ENCODE measurements around the gene ACCSL. TPM values are rescaled to one million over a fixed set of nuclear protein-coding genes. Genes with fewer than 3 reads are reported as not detected.

ACCSL gene
- total RNA-seq (2014; rRNA removed; shearing (Covaris generic)) = not detected in 2 replicates

DNA sequence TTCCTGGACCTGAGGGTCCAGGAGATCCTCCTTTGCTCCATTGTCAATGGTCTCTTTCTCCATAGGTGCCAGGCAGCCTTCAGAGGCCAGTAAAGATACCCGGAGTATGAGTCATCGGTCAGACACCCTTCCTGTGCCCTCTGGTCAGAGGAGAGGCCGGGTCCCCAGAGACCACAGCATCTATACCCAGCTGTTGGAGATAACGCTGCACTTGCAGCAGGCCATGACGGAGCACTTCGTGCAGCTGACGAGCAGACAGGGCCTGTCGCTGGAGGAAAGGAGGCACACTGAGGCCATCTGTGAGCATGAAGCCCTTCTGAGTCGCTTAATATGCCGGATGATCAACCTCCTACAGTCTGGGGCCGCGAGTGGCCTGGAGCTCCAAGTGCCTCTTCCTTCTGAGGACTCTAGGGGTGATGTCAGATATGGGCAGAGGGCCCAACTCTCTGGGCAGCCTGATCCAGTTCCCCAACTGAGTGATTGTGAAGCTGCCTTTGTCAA, at the start of gene ACCSL:
TSS of gene ACCSL (plus strand) at position 51 of the 501 bp plus-strand sequence. CDS start at position 107, 56 bp downstream.
- no peak for DNase-seq (ENCODE audit: low spot score)
- in situ Hi-C loops (cut with HindIII; ENCODE audit: low sequenced_read_pairs) = no loop called here

DNA sequence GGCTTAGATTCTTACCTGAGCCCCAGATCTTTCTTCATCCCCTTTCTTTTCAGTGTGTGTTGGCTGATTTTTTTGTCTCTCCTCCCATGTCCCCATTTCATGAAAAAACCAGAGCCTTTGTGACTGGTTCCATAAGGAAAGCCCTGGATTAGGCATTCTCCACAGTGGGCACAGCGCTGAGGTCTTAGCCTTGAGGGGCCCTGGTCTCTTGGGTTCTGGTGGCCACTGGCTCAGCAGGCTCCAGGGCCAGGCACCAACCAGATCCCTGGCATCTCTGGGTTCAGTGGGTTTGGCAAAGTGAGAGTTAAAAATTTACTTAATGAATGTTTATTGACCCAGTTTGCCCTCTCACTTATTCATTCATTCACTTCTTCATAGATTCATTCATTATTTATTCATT, 49.5 kb upstream of the ACCSL start:
- no peak for DNase-seq (ENCODE audit: low spot score)
- in situ Hi-C loops (cut with HindIII; ENCODE audit: low sequenced_read_pairs) = no loop called here

DNA sequence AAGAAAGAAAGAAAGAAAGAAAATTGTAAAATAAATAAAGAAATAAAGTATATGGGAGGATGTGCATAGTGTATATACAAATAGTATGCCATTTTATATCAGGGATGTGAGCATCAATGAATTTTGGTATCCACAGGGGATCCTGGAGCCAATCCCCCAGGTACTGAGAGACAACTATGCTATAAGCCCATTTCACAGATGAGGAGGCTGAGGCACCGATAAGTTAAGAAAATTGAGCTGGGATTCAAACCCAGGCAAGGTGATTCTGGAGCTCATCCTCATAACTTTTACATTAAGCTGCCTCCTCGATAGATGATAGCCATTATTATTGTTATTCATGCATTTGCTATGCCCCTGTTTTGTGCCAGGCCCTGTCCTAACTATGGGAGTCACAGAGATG, 47.0 kb upstream of the ACCSL start:
- no peak for DNase-seq (ENCODE audit: low spot score)
- in situ Hi-C loops (cut with HindIII; ENCODE audit: low sequenced_read_pairs) = no loop called here

DNA sequence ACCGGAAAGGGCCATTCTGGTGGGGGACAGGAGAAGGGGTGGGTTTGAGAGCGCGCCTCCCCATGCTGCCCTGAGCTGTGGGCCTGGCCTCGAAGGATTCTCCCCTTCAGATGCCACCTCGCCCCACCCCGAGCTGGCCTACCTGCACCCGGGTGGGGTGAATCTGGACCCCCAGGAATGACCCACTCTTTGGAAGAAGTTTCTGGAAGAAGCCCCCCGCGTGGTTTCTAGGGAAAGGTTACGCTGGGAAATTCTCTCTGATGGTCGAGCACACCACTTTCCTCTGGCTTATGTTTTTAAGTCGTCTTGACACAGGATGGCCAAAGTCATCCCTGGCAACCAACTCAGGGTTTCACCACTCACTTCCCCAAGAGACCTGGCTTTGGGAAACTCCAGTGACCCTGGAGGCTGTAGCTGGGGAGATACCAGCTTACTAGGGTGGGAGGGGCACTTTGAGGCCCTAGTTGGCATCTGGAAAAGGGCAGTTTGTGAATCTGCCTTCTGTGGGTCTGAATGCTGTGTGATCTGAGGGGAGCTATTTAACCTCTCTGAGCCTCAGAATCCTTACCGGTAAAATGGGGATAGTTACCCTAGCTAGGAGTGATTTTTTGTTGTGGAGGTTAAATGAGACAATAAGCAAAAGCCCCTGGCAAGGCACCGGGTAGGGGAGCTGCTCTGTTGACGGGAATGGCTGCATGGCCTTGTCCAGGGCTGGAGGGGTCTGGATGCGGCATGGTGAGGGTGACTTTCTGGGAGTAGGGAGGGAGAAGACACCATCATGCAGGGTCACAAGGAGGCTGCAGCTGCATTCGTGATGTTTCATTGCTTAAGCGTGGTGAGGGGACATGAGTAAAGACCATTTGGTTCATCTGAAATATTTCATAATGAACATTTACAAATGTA, 45.3 kb upstream of the ACCSL start:
- in situ Hi-C loops (cut with HindIII; ENCODE audit: low sequenced_read_pairs) = no loop called here
- DNase-seq (ENCODE audit: low spot score) = no peak

DNA sequence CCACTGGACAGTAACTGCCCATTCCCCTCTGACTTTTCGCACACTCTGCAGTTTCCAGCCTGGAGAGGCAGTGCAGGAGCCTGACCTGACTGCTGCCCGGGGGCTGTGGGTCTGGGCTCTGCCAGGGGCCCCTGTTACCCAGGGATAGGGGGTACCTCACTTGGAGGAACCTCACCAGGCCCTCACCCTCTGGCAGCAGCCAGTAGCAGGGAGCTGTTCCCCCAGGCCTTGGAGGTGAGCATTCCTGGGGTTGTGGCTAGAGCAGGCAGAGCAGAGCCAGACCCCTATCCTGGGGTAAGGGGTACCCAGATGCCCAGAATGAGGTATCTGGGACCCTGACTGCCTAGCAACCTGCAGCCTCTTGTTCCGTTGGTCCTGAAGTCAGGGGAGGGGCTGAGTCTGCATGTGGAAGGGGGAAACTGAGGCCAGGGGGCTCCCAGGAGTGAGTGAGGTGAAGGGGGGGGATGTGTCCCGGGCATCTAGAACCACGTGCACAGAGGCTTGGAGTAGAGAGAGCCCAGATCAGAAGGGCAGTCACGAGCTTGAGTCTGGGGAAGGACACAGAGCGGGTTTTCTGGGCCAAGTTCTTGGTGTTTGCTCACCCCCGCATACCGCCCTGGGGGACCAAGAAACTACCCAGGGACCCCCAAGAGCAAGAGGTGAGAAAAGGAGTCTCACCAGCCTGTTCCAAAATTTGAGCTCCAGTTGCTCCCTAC, 43.9 kb upstream of the ACCSL start:
- in situ Hi-C loops (cut with HindIII; ENCODE audit: low sequenced_read_pairs) = no loop called here
- DNase-seq (ENCODE audit: low spot score) = no peak

DNA sequence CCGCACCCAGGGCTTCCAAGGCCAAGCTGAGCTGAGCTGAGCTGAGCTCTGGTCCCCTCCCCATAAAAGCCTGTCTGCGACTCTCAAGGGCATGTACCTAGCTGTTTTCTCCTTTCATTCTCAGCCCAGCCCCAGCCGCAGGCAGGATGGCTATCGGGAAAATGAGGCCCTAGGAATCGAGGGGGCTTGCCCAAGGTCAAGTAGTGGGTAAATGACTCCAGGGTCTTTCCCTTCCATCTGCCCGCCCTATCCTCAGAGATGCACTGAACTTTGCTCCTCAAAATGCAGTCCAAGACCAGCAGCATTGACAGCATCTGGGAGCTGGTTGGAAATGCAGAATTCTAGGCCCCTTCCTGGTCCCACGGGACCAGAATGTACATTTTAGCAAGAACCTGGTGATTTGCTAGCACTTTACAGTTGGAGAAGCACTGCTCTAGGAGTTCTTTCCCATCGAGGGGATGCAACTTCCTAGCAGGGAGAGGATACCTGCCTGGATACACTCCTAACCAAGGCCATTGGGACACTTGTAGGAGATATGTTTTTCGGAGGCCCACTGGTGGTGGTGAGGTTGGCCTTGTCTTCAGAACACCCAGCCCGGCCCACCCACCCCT, 43.2 kb upstream of the ACCSL start:
- in situ Hi-C loops (cut with HindIII; ENCODE audit: low sequenced_read_pairs) = no loop called here
- no peak for DNase-seq (ENCODE audit: low spot score)

DNA sequence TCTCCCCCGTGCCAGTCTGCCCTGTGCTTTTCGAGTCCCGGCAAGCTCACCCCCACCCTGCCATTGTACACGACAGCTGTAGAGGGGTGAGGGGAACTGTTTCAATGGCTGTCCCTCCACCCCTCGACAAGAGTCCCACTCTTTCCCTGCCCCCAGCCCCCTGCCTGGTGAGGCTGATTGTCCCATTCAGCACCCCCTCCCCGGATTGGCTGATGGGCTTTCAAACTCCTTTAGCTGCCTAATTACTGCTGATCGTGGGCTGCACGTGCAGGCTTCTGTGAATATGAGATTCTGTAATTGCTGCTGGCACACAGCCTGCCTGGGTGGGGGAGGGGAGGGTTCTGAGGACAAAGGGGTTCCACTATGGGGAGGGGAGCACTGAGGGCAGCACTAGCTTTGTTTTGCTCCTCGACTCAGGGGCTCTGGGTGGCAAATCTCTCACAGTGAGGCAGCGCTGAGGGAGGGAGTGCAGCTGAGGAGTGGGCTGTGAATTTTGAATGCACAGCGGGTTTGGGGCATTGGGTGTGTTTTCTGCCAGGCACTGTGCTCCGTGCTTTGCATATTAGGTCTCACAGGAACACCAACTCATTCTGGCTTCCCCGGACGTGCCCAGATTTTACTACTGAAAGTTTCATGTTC, 42.6 kb upstream of the ACCSL start:
- in situ Hi-C loops (cut with HindIII; ENCODE audit: low sequenced_read_pairs) = no loop called here
- DNase-seq (ENCODE audit: low spot score) = no peak

DNA sequence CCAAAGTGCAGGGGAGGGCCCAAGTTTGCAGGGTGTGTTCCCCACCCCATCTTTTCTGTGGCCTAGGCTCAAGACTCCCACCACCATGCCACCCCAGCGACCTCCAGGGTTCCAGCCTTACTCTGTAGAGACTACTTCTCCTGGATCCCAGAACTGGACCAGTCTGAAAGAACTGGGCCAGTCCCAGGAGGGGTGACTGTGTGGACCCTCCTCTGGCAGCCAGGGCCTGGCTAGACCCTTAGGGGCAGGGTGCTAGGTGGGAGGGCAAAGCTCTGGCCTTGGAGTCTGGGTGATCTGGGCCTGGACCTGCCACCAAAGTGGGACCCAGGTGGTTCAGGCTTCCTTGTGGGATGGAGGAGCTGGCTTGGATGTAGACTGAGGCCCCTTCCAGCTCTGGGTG, 41.8 kb upstream of the ACCSL start:
- in situ Hi-C loops (cut with HindIII; ENCODE audit: low sequenced_read_pairs) = no loop called here
- no peak for DNase-seq (ENCODE audit: low spot score)

DNA sequence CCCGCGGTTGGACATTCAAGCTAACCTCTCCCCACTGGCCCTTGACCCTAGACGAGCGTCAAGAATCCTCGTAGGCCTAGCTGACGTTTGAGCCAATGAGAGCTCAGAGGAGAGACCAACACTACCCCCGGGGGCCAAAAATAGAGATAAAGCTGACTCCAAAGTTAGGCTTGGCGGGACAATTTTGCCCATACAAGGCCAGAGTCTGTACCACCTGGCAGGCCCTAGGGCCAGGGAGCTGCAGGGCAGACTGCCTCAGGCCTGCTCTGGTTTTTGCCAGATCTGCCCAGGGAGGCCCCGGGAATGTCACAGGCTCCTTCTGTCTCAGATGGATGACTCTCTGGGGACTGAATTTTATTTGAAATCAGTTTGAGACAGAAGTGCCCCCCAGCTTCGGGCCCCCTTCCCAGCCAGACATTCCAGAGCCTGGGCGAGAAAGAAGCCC, 40.8 kb upstream of the ACCSL start:
- DNase-seq (ENCODE audit: low spot score) = no peak
- in situ Hi-C loops (cut with HindIII; ENCODE audit: low sequenced_read_pairs) = no loop called here

DNA sequence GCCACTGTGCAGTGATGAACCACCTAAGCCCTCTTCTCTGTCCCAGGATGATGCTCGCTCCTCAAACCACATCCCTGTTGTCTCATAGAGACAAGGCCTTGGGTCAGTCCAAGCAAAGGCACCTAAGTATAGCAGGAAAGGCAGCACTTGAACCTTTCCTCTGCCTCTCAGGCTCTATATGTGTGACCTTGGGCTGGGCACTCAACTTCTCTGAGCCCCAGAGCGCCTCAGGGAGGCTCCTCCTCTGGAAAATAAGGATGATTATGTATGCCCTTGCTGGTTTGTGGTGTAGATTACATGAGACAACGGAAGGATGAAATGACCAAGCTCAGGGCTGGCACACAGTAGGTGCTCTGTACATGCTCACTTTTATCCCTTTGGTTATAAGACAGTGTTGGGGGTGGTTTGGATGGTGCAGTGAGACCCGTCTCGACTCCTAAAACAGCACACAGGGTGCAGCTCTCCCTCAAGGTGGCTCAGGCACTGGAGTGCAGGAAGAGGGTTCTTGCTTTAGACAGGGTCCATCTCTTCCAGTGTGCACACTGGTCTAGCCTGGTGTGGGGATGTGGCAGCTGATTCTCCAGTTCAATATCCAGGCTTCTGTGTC, 40.2 kb upstream of the ACCSL start:
- DNase-seq (ENCODE audit: low spot score) = no peak
- in situ Hi-C loops (cut with HindIII; ENCODE audit: low sequenced_read_pairs) = no loop called here

DNA sequence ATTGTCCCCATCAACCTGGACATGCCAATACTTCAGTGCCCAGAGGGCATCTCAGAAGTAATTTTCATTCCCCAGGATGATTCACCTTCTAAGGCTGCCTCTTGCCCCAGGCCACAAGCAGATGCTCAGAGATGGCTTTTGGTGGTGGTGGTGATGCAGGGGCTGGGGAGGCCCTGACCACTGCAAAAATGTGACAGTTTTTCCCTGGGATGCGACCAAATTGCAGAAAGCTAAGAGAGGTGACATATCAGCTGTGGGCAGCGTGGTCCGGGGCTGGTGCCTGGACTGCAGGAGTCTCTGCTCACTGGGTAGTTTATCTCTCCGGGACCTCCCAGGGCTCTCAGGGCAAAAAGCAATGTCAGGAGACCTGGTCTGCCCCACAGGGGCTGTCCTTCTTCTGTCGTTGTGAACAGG, 39.7 kb upstream of the ACCSL start:
- DNase-seq (ENCODE audit: low spot score) = no peak
- in situ Hi-C loops (cut with HindIII; ENCODE audit: low sequenced_read_pairs) = no loop called here

DNA sequence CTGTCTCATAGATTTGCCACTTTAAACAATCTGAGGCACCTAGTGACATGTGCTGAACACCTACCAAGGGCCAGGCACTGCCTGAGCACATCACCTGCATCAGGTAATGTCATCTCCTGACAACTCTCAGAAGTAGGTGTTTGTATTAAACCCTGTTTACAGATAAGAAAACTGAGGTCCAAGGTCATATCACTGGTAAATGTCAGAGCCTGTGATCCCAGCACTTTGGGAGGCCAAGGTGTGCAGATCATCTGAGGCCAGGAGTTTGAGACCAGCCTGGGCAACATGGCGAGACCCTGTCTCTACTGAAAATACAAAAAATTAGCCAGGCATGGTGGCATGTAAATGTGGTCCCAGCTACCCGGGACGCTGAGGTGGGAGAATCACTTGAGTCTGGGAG, 39.1 kb upstream of the ACCSL start:
- in situ Hi-C loops (cut with HindIII; ENCODE audit: low sequenced_read_pairs) = no loop called here
- no peak for DNase-seq (ENCODE audit: low spot score)

DNA sequence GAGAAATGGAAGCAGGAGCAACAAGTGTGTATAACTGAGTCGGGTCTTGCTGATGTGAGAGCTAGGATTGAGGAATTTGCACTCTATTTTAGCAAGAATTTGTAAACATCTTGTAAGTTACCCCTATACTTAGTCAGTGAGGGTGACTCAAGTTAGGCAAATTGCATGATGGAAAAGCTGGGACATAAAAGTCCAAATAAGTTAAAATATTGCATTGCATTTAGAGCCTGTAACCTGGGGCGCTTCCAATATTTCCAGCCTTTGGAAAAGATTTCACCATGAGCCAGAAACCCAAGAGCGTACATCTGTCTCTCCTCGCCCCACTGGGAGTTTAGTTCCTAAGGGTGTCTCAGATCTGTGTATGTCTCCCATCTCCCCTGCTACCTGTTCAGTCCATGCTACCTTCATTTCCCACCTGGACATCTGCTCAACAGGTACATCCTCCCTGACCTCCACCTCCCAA, 37.0 kb upstream of the ACCSL start:
- in situ Hi-C loops (cut with HindIII; ENCODE audit: low sequenced_read_pairs) = no loop called here
- no peak for DNase-seq (ENCODE audit: low spot score)

DNA sequence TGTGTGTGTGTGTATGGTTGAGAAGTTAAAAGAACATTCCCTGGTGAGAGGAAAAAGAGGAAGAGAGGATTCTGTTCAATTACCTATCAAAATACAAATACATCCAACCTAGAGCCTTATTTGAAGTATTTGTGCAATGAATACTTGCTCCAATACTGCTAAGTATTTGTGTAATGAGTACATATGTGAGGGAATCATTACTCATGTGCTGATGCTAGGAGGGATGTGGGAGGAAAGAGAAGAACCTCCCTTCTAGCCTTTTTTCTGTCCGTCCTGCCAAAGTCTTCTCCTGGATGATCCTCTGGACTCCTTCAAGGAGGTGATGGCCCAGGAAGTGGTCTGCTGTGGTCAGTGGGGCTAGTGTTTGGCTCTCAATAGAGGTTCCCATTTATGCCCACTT, 36.0 kb upstream of the ACCSL start:
- DNase-seq (ENCODE audit: low spot score) = no peak
- in situ Hi-C loops (cut with HindIII; ENCODE audit: low sequenced_read_pairs) = no loop called here

DNA sequence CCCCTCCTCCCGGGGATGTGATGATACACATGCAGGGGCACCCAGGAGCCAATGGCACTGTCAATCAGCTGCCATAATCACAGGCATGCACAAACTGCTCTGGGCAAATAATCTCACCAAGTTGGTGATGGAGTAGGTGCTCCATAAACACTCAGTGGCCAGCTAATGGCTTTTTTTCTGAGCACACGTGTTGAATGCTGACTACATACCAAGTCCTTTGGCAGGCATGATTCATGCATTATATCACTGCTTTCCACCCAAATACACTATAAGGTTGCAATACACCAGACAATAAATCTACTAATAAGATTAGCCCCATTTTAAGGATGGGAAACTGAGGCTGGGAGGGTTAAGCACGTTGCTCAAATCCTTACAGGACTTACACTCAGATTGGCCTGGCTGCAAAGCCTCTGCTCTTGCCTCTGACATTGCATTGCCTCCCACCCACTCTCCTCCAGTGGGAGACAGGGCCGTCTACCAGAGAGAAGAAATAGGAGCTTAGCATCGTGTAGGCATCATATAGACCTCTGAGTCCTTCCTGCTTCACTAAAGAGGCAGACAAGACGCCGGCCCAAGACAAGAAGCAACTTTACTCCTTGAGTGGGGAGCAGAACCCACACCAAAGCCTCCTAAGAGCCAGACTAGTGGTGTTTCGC, 32.7 kb upstream of the ACCSL start:
- in situ Hi-C loops (cut with HindIII; ENCODE audit: low sequenced_read_pairs) = no loop called here
- DNase-seq (ENCODE audit: low spot score) = no peak

DNA sequence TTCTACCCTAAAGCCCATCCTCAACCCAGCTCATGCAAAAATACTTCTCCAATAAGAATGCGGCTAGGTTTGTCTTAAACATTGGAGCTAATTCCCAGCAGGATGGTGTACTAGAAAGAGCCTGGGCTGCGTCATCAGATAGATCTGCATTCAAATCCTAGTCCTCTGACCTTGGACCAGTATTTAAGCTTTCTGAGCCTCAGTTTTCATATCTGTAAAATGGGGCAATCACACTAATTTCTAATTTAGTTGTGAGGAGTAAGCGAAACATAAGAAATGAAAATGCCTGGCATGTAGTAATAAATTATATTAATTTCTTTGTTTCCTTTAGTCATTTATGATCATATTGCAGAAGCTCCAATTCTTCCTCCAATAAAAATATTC, 32.2 kb upstream of the ACCSL start:
- DNase-seq (ENCODE audit: low spot score) = no peak
- in situ Hi-C loops (cut with HindIII; ENCODE audit: low sequenced_read_pairs) = no loop called here

DNA sequence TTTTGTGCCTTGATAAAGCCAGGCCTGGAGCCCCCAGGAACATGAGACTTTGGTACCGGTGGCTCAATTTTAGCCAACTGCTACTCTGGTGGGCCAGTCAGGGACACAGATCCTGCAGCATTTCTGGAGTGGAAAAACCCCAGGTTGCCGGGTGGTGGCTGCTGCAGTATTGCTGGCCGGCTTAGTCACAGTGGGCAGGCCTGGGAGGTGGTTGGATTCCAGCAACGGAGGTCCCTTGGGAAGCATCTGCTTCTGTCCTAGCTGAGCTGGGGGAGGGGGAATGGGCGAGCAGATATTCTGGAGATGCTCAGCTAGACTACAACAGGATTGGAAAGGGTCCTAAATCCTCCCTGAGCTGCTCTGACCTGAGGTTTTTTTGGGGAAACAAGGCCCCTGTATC, 31.6 kb upstream of the ACCSL start:
- in situ Hi-C loops (cut with HindIII; ENCODE audit: low sequenced_read_pairs) = no loop called here
- DNase-seq (ENCODE audit: low spot score) = no peak
